Heart right ventricle (tissue), 16 donors: ENCODE measurements around the gene IL17F. TPM values are rescaled to one million over a fixed set of nuclear protein-coding genes. Genes with fewer than 3 reads are reported as not detected.

Experiments used
- ATAC-seq, 8 donors: fragments of 200-7000 bp; cut with Tn5 transposase; one replicate each; pipeline ENCODE4 v1.9.1; 2020; ENCODE audit warnings: mild to moderate bottlenecking in 8 of 8, moderate library complexity in 8 of 8, moderate number of reproducible peaks in 1 of 8
- DNase-seq, 2 donors: peaks; one replicate each; pipeline ENCODE4 v3.0.0-alpha.2; 2020
- H3K27ac ChIP-seq, 10 donors: fragments of 200-600 bp; sonication (generic) in 2 of 10; one replicate each; pipeline versions ENCODE4 v1.5.0 to v1.8.0; 2020 to 2022; ENCODE audit warnings: mild to moderate bottlenecking in 3 of 10
- H3K27me3 ChIP-seq, 7 donors: fragments of 200-600 bp; one replicate each; pipeline ENCODE4 v1.8.0; 2021 to 2022; ENCODE audit warnings: mild to moderate bottlenecking in 2 of 7
- H3K36me3 ChIP-seq, 9 donors: fragments of 200-600 bp; sonication (generic) in 1 of 9; one replicate each; pipeline versions ENCODE4 v1.5.0 to v1.8.0; 2020 to 2022; ENCODE audit warnings: mild to moderate bottlenecking in 2 of 9
- H3K4me1 ChIP-seq, 9 donors: fragments of 200-600 bp; sonication (generic) in 1 of 9; one replicate each; pipeline versions ENCODE4 v1.5.0 to v1.8.0; 2020 to 2022; ENCODE audit warnings: mild to moderate bottlenecking in 4 of 9
- H3K4me3 ChIP-seq, 10 donors: fragments of 200-600 bp; sonication (generic) in 2 of 10; one replicate each; pipeline versions ENCODE4 v1.5.0 to v1.8.0; 2020 to 2022; ENCODE audit warnings: mild to moderate bottlenecking in 7 of 10, moderate library complexity in 2 of 10
- H3K9me3 ChIP-seq, 11 donors: fragments of 200-600 bp in 10 of 11; sonication (generic) in 2 of 11; one replicate each; pipeline versions ENCODE4 v1.5.0 to v1.8.0; 2013 to 2022; ENCODE audit warnings: mild to moderate bottlenecking in 2 of 11, control low read depth in 1 of 11, moderate library complexity in 1 of 11
- WGBS, 2 donors: extraction: QIAGEN DNeasy Blood & Tissue Kit; methylation state at CpG; one replicate each; pipeline ENCODE4 v1.1.7; 2013; ENCODE audit warnings: inconsistent platforms in 1 of 2; 5-methylcytosine and 5-hydroxymethylcytosine counted together
- intact Hi-C, 10 donors: fragments of 100-400 bp; cut with DNase I; formaldehyde crosslinking; loops; one replicate each; pipeline versions ENCODE4 v1.11.1 to v1.14.2; 2022
- polyA plus RNA-seq, 2 donors: library from polyadenylated mRNA; stranded (reverse); fragments of 200-250 nt; gene quantifications; one replicate each; pipeline ENCODE4 v1.2.3, GENCODE V29; 2013
- total RNA-seq, 10 donors: library from RNA; stranded (reverse); fragmentation: NEBNext Ultra II Directional in 3 of 10; extraction: Animal tissue kit (Norgen Biotek cat#: 25700) in 3 of 10; gene quantifications; one replicate each; pipeline versions ENCODE4 v1.2.1 to v1.2.4, GENCODE V29; 2021 to 2023
- TF ChIP-seq, protein P1 (sequence below), 9 donors: fragments of 200-600 bp; sonication (generic) in 2 of 9; IDR thresholded peaks; one replicate each; pipeline versions ENCODE4 v1.5.0 to v1.8.0; 2021 to 2022; ENCODE audit warnings: antibody characterized with exemption in 9 of 9, mild to moderate bottlenecking in 5 of 9, moderate library complexity in 1 of 9
- donor health status: Arrhythmogenic right ventricular cardiomyopathy.
- donor health status: ischemic (EF 13 %, LVEDD 7.1; RV severe dilation, severe dysfunction).
- donor health status: healthy with polysubstance abuse.
- donor health status: DM: no; HTN: yes; CAD: no.
- donor health status: DM: no; HTN: no; CAD: no.
- donor health status: ischemic (EF 25% LVEDD 6.9; RV normal size, moderate dysfunction).
- donor health status: ischemic (EF 25% LVEDD 5.7; RV mildly dilated, moderate dysfunction).
- donor health status: healthy.
- donor health status: DM: yes; HTN: yes; CAD: no.
- donor health status: Ischemic cardiomyopathy.
- donor health status: ischemic (EF 35%, LVEDD 5.7; RV mildly dilated, moderate dysfunction).
- donor health status: nonischemic (EF 11% LVEDD 7.7; RV severe dilation, severe dysfunction).
- donor health status: DM: yes; HTN: yes; CAD: no.
- donor health status: PGD.
- donor health status: ischemic (EF 29% LVEDD 5.4; RV normal size, mild dysfunction).
- donor health status: nonischemic (EF 23%, LVEDD 6.1; RV moderate dilation, normal function).

Gene IL17F
- total and polyA plus RNA-seq, 12 donors = not detected

DNA sequence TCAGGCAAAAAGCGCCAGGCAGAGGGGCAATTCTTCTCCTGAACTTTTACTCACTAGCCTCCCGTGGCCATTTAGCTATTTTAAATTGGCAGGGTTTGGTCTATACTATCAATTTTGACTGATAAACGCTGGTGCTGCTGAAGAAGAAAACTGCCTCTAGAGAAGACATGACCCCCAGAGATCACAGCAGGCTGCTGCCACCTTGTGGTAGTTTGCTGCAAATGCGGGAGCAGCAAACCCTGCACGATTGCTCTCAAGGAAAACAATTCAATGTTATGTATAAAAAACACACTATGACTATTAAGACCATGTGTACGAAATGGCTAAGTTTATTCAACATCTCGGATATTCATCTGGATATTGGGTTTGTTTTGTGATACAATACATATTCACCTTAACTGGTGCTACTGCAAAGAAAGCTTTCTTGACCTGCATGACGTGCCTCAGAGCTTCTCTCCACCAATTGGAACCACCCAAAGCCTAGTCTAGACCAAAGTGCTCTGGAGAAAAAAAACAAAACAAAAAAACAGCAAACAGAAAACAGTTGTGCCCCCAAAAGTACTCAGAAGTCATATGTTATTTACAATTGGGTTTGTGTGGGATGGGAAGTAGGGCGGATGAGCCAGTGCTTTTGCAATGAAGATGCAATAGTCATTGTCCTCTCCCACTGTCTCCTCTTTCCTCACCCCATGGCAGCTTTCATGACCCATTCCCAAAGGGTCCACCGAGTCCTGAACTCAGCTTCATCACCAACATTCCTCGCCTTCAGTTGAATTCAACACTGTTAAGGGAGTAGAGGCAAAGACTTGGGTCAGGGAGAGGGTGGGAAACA lies 19.6 kb upstream of the IL17F start:
- H3K27me3 ChIP-seq = no peaks in the 10 kb centered on the region

DNA sequence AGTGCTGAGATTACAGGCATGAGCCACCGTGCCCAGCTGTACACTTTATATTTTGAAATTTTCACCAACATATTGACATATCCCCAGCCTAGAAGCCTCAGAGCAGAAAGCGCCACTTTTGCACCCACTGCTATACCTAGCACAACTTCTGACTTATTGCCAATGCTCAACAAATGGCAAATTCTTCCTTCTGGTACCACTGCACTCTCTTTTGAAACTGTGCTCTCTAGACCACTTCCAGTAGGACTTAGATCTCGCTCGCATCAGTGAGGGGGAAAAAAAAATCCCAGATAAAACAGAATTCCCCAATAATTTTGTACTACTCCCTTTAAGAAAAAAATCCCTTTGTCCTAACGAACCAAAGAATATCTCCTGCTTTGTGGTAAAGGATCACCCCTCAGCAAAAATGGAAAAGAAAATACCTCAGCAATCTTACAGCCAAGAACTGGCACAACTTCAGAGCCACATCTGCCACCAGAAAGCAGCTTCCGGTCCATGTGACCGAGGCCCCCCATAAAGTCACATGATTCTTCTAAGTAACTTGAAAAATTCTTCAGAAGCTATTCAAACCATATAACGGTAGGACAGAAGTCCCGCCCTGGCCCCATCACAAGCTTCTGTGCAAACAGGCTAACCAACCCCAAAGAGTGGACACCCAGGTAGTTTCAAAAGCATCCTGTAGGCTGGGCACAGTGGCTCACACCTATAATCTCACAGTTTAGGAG lies 18.5 kb upstream of the IL17F start:
- WGBS, 2 donors = 87 to 88% methylated on average over 9 of the region's 9 CpGs
- H3K36me3 ChIP-seq = peaks cover 0 to 69% (median 19%) of the 10 kb centered on the region in 9 donors
- DNase-seq = no peak
- intact Hi-C loops = loop anchor here in 5 of 10 donors (5.0 to 10.0 kb wide), 4 partner anchors 98 to 1448 kb away; partner anchors contain the start of gene TFAP2B (in 1 of the 5)
- no peaks in the 10 kb centered on the region for H3K9me3 ChIP-seq
- H3K4me1 ChIP-seq = no peaks in the 10 kb centered on the region
- H3K4me3 ChIP-seq = no peak overlapping the region
- peaks cover 0 to 2% (median 0%) of the 10 kb centered on the region in 7 donors for H3K27me3 ChIP-seq
- H3K27ac ChIP-seq = no peak overlapping the region
- TF ChIP-seq, protein P1, sequence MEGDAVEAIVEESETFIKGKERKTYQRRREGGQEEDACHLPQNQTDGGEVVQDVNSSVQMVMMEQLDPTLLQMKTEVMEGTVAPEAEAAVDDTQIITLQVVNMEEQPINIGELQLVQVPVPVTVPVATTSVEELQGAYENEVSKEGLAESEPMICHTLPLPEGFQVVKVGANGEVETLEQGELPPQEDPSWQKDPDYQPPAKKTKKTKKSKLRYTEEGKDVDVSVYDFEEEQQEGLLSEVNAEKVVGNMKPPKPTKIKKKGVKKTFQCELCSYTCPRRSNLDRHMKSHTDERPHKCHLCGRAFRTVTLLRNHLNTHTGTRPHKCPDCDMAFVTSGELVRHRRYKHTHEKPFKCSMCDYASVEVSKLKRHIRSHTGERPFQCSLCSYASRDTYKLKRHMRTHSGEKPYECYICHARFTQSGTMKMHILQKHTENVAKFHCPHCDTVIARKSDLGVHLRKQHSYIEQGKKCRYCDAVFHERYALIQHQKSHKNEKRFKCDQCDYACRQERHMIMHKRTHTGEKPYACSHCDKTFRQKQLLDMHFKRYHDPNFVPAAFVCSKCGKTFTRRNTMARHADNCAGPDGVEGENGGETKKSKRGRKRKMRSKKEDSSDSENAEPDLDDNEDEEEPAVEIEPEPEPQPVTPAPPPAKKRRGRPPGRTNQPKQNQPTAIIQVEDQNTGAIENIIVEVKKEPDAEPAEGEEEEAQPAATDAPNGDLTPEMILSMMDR (IDR thresholded peaks at IDR 0.05) = no peak
- no peak for ATAC-seq

More for the DNA sequence above, 19.6 kb upstream of the IL17F start:
- intact Hi-C loops = loop anchor here in 5 of 10 donors (5.0 to 10.0 kb wide), 4 partner anchors 99 to 1449 kb away; partner anchors contain the start of gene TFAP2B (in 1 of the 5)
- Histone ChIP-seq H3K4me3 (no peak overlapping the region), H3K27ac (no peak overlapping the region), H3K4me1 (no peaks in the 10 kb centered on the region), H3K36me3 (peaks cover 0 to 81% (median 28%) of the 10 kb centered on the region in 9 donors), H3K9me3 (no peaks in the 10 kb centered on the region)
- peak; percentile 33 to 49 for DNase-seq
- peak in 6 of 8 donors; percentile 56 to 72 (median 65) for ATAC-seq
- TF ChIP-seq, protein P1 (IDR thresholded peaks at IDR 0.05) = peak; percentile 76 to 96 (median 92)
- 47 to 50% methylated on average over 11 of the region's 11 CpGs for WGBS, 2 donors

DNA sequence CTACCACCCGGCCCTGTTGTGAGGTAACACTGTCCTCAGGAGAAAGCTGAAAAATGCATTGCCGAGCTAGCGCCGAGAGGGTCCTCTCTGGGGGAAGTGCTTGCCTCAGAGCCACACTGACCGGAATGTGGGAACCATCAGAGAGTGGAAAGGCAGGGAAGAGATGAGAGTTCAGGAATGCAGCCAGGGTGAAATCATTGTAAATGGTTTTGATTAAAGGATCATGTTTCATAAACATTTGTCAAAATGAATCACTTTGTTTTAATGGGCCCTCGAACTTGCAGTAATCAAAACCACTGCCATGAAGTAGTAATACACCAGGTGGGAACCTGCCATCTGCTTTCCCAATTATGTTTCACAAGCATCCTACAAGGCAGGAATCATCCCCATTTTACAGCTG lies 16.9 kb upstream of the IL17F start:
- intact Hi-C loops = loop anchor here in 5 of 10 donors (5.0 to 10.0 kb wide), 4 partner anchors 96 to 1446 kb away; partner anchors contain the start of gene TFAP2B (in 1 of the 5)
- ATAC-seq = no peak
- H3K36me3 ChIP-seq = peaks cover 0 to 54% (median 9%) of the 10 kb centered on the region in 9 donors

More for the DNA sequence above, 16.9 kb upstream of the IL17F start:
- Histone ChIP-seq H3K4me1 (no peaks in the 10 kb centered on the region), H3K4me3 (no peak overlapping the region), H3K9me3 (no peaks in the 10 kb centered on the region), H3K27ac (no peak overlapping the region), H3K27me3 (peaks cover 0 to 9% (median 0%) of the 10 kb centered on the region in 7 donors)
- WGBS, 2 donors = 85 to 87% methylated on average over 6 of the region's 6 CpGs
- TF ChIP-seq, protein P1 (IDR thresholded peaks at IDR 0.05) = no peak
- DNase-seq = no peak
